ENCODE results near the gene EML6.
"Not testable (repeated sequence)": the region's sequence is repeated elsewhere in the genome, so short reads cannot be mapped to it uniquely, and the experiment has no call there.

The EML6 gene

GRCh38 chr2:54845514-54845913 is 122.1 kb downstream of the EML6 start:
- no peak for DNase-seq (ENCODE audit: low spot score)

GRCh38 chr2:54850171-54851122 is 127.0 kb downstream of the EML6 start:
- DNase-seq (ENCODE audit: low spot score): no peak

DNA sequence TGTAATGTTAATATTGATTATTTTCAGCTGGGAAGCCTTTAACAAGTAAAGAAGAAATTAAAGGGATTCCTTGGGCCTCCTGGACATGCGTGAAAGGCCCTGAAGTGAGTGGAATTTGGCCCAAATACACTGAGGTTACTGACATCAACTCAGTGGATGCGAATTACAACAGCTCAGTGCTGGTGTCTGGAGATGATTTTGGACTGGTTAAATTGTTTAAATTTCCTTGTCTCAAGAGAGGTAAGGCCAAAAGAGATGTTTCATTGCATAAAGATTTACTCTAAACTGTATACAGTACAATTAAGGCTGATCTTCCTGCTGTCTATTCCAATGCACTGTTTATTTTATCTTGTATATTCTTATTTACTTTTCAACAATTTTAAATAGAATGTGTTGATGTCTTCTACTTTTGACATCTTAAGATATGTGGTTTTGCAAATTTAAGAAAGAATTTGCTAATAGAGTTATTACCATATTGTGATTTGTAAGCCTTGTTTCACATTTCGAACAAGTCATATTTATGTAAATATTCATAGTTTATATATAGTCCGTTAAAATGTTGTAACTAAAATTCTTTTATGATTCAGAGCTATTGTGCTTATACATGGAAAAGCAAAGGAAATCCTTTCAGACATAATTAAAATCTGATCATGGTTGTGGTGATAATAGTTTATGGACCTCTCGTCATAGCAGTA is 130.3 kb downstream of the EML6 start:
- DNase-seq (ENCODE audit: low spot score): no peak

DNA sequence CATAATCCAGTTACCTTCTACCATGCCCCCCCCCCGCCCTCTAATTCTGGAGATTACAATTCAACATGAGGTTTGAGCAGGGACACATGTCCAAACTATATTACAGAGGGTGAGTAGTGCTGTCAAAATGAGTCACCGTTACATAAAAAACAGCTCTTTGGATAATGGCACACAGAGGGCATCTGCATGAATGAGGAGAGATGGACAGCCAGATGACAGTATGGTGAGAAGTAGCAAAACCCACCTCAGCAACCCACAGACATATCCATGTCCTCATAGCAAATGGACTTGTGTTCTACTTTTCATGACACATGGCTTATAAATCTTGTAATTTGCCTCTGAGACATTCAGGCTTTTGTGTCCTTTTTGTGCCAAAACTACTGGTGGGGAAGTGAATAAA is 132.0 kb downstream of the EML6 start:
- no peak for DNase-seq (ENCODE audit: low spot score)

GRCh38 chr2:54858021-54858681 is 134.7 kb downstream of the EML6 start:
- no peak for DNase-seq (ENCODE audit: low spot score)

GRCh38 chr2:54859416-54859815 is 136.0 kb downstream of the EML6 start:
- no peak for DNase-seq (ENCODE audit: low spot score)

DNA sequence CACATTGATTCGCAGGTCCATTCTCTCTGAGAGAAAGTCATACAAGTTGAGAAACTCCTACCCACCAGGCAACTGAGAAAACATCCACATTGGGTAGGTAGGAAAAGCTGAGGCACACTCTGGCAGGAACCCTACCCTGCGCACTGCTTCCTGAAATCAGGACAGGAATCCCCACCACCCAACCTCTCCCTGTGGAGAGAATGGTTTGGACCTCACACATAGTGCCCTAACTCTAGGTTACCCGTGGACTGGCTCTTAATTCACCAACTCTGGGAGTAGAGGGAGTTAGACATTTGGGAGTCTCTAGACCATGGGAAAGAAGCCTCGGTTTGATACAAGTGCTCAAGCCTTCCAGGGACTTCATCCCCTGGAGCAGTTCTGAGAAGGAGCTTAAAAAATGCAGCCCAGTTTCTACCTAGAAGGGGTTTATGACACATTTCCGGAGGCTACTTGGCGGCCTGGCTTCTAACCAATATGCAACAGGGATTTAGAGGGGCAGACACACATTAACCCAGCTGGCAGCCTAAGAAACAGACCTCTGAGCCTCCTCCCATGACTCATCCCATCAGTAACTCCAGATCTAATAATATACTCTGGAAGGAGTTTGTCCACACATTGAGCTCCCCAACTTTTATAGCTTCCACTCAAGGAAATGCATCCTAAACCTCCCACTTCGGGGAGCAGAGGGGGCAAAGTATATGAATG is 136.7 kb downstream of the EML6 start:
- no peak for DNase-seq (ENCODE audit: low spot score)

GRCh38 chr2:54862229-54862628 is 138.8 kb downstream of the EML6 start:
- no peak for DNase-seq (ENCODE audit: low spot score)

DNA sequence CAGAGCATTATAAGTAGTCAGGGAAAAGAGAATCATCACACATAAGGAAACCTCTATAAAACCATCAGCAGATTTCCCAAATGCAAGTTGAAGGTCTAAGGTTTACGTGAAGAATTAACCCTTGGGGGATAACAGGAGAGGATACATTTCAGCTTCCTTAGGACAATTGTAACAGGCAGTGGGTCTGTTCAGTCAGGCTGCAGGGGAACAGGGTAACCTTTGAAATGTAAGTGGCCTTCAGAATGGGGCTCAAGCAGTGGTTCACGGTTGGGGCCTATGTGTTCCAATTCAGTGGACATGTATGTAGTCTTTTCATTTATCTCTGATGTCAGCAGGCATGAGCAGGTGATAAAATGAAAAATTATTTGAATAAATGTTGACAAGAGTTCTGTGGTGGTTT is 139.3 kb downstream of the EML6 start:
- no peak for DNase-seq (ENCODE audit: low spot score)

GRCh38 chr2:54863660-54864059 is 140.2 kb downstream of the EML6 start:
- no peak for DNase-seq (ENCODE audit: low spot score)

DNA sequence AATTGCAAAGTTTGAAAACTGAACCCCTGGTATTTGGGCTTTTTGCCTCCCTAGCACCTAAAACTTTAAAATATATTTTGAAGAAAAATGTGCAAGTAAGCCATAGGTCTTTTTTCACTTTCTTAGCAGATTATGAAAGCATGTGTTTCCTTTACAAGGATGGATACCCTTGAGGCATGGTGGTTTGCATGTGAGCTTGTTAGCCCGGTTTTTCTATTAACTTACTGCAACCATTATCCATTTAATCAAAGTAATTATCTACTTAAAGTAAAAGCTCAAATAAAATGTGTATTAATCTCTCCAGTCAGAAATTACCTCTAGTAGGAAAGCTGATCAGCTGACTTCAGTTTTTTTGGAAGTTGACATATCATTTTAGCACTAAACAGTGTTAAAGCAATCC is 140.6 kb downstream of the EML6 start:
- DNase-seq (ENCODE audit: low spot score): no peak

DNA sequence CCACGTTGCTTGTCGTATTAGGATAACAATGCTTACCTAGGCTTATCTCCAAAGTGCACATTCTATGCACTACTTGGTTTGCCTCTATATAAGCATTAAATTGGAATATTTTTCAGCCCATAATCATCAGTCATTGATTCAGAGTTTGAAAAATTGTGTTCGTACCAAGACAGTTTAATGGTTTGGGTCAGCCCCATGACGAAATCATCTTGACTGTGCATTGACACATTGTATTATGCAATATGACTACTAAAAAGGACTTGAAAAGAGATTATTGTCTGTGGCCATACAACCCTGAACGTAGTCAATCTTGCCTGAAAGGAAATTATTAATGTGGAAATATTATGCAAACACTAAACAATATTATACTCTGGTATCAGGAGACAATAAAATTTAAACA is 141.3 kb downstream of the EML6 start:
- no peak for DNase-seq (ENCODE audit: low spot score)

- no peak for DNase-seq (ENCODE audit: low spot score)
These were observed 142.7 kb downstream of the EML6 start for GRCh38 chr2:54866179-54866578.

DNA sequence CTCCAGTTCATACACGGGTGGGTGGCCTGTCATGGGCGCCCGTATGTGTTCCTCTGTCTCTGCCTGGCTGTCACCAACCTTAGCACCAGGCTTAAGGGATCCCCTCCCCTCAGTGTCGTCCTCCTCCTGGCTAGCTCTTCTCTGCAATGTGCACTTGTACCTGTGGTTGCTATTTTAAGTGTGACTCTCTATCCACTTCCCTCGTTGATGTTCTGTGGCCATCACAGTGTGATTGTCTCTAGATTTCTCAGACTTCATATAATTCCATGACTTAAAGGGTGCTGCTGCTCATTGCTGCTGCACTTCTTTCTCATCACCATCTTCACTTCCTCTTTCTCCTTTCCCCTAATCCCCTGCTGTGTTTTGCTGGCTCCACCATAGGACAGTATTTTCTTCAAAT is 143.4 kb downstream of the EML6 start:
- DNase-seq (ENCODE audit: low spot score): no peak

- no peak for DNase-seq (ENCODE audit: low spot score)
These were observed 144.0 kb downstream of the EML6 start for GRCh38 chr2:54867457-54867856.

DNA sequence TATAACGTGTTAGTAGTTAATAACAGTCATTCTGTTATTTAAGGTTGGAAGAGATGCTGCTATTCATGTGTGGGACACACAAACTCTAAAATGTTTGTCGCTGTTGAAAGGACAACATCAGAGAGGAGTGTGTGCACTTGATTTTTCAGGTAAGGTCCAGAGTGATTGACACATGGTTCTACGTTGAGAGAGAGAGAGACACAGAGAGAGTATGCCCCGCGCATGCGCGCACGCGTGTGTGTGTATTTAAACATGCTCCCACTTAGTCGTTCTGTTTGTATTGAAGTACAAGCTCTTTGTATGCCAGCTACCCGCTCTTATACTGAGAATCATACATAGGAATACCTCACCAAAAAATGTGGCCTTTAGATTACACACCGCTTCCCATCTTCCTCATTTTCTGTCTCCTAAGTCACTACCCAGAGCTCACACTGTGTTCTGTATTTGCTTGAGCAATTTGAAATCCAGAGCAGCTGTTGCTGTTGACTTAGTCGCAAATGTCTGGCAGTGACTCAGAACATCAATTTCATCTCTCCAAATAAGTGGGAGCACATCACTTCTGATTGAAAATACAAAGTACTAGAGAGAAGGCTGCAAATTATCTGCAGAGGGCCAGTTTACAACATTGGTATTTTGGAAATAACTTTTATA is 148.1 kb downstream of the EML6 start:
- no peak for DNase-seq (ENCODE audit: low spot score)

GRCh38 chr2:54872780-54873179 is 149.3 kb downstream of the EML6 start:
- no peak for DNase-seq (ENCODE audit: low spot score)

- DNase-seq (ENCODE audit: low spot score): not testable (repeated sequence)
These were observed 149.8 kb downstream of the EML6 start for GRCh38 chr2:54873236-54873635.

- DNase-seq (ENCODE audit: low spot score): no peak
These were observed 153.3 kb downstream of the EML6 start for GRCh38 chr2:54876764-54877163.

GRCh38 chr2:54878182-54878581 is 154.7 kb downstream of the EML6 start:
- DNase-seq (ENCODE audit: low spot score): no peak

DNA sequence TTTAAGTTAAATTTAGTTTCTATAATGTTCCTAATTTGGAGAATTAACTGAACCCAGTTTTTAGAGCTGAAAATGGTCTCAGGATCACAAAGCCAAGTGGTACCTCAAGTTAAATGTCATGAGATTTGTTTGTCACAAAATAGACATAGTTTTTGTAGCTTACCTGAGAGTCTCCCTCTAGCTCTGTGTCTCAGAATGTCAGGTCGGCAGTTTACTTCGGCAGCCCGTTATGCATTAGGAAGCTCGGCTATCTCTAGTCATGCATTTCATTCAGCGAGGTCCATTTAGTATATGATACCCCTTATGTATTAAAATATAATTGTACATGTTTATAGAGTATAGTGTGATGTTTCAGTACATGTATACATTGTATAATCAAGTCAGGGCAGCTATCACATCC is 155.6 kb downstream of the EML6 start:
- DNase-seq (ENCODE audit: low spot score): no peak

Measured in putamen (tissue), 1 donor.